AG04449 (cell line): ENCODE measurements around the gene LDLRAD4.

ENCODE experiments used
- CTCF ChIA-PET: fragments of 350-600 bp; formaldehyde crosslinking; extraction: SDS; loops from one replicate; lab custom pipeline; 2021; ENCODE audit warnings: antibody characterized with exemption; lab: Yijun Ruan, JAX
- POLR2A ChIA-PET: fragments of 400-600, 350-600 bp; formaldehyde crosslinking; extraction: SDS; loops from one replicate; lab custom pipeline; 2020; ENCODE audit warnings: antibody characterized with exemption, inconsistent platforms; lab: Yijun Ruan, JAX
- DNase-seq: peaks from one replicate; pipeline ENCODE4 v3.0.0-alpha.2; 2010; ENCODE audit warnings: low read depth, low spot score
- H3K4me3 ChIP-seq: 2 replicates; pipeline ENCODE4 v1.5.1; 2011; ENCODE audit warnings: low read depth, mild to moderate bottlenecking, control low read depth, low read length
- CTCF ChIP-seq: IDR thresholded peaks from one replicate; pipeline ENCODE4 v1.5.1; 2011; ENCODE audit warnings: mild to moderate bottlenecking, moderate library complexity, low read length, control low read depth, inconsistent platforms; ENCODE audit not compliant: insufficient read depth; ENCODE audit errors: missing control alignments

LDLRAD4 gene

GRCh38 chr18:13522861-13523660 lies 304.5 kb downstream of the LDLRAD4 start:
- ChIA-PET CTCF (interaction anchor here (1.2 kb wide), 1 partner anchor 307 kb away, joined by 3 read pairs; no protein-coding TSS in a partner anchor), POLR2A (no interaction called here)
- no peak for DNase-seq
- no peak overlapping the region for H3K4me3 ChIP-seq
- no peak for TF ChIP-seq CTCF

- no peak for DNase-seq
- POLR2A ChIA-PET: no interaction called here
- no peak overlapping the region for H3K4me3 ChIP-seq
- TF ChIP-seq CTCF: no peak
- CTCF ChIA-PET: no interaction called here
These were observed 305.5 kb downstream of the LDLRAD4 start for GRCh38 chr18:13524054-13524453.

DNA sequence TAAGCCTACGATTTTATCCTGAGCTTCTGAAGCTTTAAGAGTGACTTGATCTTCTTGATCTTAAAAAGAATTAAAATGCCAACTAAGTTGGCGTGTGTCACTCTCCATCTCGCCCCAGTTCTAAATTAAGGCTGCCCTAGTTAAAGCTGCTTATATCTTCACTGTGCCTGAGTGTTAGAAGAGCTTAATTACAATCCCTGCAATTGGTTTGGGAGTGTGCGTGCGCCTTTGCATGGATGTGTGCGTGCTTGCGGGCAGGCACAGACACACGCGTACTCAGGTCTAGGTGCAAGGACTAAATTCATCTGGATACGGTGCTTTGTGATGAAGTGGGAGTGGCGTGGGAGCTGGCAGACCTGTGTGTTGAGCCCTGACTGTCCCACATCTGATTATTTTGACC lies 306.3 kb downstream of the LDLRAD4 start:
- H3K4me3 ChIP-seq: no peak overlapping the region
- CTCF ChIA-PET: interaction anchor here (0.5 to 1.0 kb wide), 2 partner anchors 308 to 591 kb away, joined by 4 read pairs; no protein-coding TSS in a partner anchor
- POLR2A ChIA-PET: no interaction called here
- DNase-seq: no peak
- no peak for TF ChIP-seq CTCF

- ChIA-PET CTCF (interaction anchor here (1.0 to 1.4 kb wide), 4 partner anchors 307 to 314 kb away, joined by 3 to 9 read pairs (median 4); partner anchors contain the start of gene LDLRAD4), POLR2A (no interaction called here)
- no peak for DNase-seq
- no peak overlapping the region for H3K4me3 ChIP-seq
- TF ChIP-seq CTCF: no peak
These were observed 306.9 kb downstream of the LDLRAD4 start for GRCh38 chr18:13525381-13526029.

GRCh38 chr18:13526519-13526918 lies 308.0 kb downstream of the LDLRAD4 start:
- H3K4me3 ChIP-seq: no peak overlapping the region
- no peak for DNase-seq
- ChIA-PET CTCF (interaction anchor here (1.0 to 1.4 kb wide), 3 partner anchors 308 to 315 kb away, joined by 3 to 9 read pairs (median 3); partner anchors contain the start of gene LDLRAD4), POLR2A (no interaction called here)
- TF ChIP-seq CTCF: no peak

DNA sequence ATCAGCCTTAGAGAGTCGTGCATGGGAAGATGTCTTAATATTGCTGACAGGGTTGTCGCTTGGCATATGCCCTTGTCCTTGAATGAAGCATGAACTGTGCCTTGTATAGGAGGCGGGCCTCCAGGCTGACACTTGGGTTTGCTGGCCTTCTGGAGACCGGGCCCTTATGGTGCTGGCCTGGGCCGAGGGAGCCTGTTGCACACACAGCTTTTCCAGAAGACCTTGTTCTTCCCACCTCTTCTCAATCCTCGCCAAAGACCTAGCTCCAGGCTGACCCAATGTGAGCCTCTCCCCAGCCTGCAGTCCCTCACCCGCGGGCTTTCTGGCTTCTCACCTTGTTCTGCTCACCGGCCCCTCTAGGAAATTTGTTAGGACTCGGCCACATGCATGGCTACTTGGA lies 308.7 kb downstream of the LDLRAD4 start:
- no peak overlapping the region for H3K4me3 ChIP-seq
- TF ChIP-seq CTCF: no peak
- no peak for DNase-seq
- POLR2A ChIA-PET: no interaction called here
- CTCF ChIA-PET: no interaction called here
